Suprapubic skin (tissue), 4 donors: ENCODE data around the gene RNF31. TPM values are rescaled to one million over a fixed set of nuclear protein-coding genes. Genes with fewer than 3 reads are reported as not detected.

ENCODE experiments used
- DNase-seq, 2 donors: peaks; one replicate each; pipeline ENCODE4 v3.0.0-alpha.2; 2019; ENCODE audit warnings: low spot score in 2 of 2
- H3K27ac ChIP-seq: fragments of 200-600 bp; sonication (generic); one replicate; pipeline ENCODE4 v1.5.1; 2019
- H3K27me3 ChIP-seq: fragments of 200-600 bp; sonication (generic); one replicate; pipeline ENCODE4 v1.5.1; 2019
- H3K36me3 ChIP-seq: fragments of 200-600 bp; sonication (generic); one replicate; pipeline ENCODE4 v1.5.1; 2019
- H3K4me1 ChIP-seq: fragments of 200-600 bp; sonication (generic); one replicate; pipeline ENCODE4 v1.5.1; 2019
- H3K4me3 ChIP-seq: fragments of 200-600 bp; sonication (generic); one replicate; pipeline ENCODE4 v1.5.1; 2019; ENCODE audit warnings: mild to moderate bottlenecking
- H3K9me3 ChIP-seq: fragments of 200-600 bp; sonication (generic); one replicate; pipeline ENCODE4 v1.5.1; 2019
- EP300 ChIP-seq: sonication (generic); formaldehyde crosslinking; IDR thresholded peaks from one replicate; pipeline ENCODE4 v1.6.1; 2017; ENCODE audit warnings: antibody characterized with exemption
- POLR2A ChIP-seq, 2 donors: fragments of 450-650 bp; IDR thresholded peaks; one replicate each; pipeline ENCODE4 v1.6.1; 2017; ENCODE audit warnings: antibody characterized with exemption in 2 of 2, mild to moderate bottlenecking in 2 of 2, moderate library complexity in 2 of 2
- POLR2AphosphoS5 ChIP-seq, 3 donors: sonication (generic); formaldehyde crosslinking; IDR thresholded peaks; one replicate each; pipeline ENCODE4 v1.6.1; 2017; ENCODE audit warnings: antibody characterized with exemption in 3 of 3
- WGBS: methylation state at CpG from one replicate; pipeline ENCODE4 v1.1.5; 2018; 5-methylcytosine and 5-hydroxymethylcytosine counted together
- total RNA-seq, 4 donors: library from RNA; depleted of rRNA; stranded (reverse); fragments of >200 nt; gene quantifications; one replicate each; pipeline ENCODE4 v1.1.0, GENCODE V29; 2016
- TF ChIP-seq, protein P1 (sequence below), 2 donors: fragments of 200-600 bp in 1 of 2; fragments of 450-650 bp in 1 of 2; sonication (generic) in 1 of 2; IDR thresholded peaks; one replicate each; pipeline ENCODE4 v1.5.1; 2016 to 2019; ENCODE audit warnings: antibody characterized with exemption in 2 of 2, mild to moderate bottlenecking in 1 of 2, moderate library complexity in 1 of 2

Gene RNF31
- total RNA-seq, 4 donors from 2014 or later, result 62.3 to 97.2 (median 70.6) TPM

DNA sequence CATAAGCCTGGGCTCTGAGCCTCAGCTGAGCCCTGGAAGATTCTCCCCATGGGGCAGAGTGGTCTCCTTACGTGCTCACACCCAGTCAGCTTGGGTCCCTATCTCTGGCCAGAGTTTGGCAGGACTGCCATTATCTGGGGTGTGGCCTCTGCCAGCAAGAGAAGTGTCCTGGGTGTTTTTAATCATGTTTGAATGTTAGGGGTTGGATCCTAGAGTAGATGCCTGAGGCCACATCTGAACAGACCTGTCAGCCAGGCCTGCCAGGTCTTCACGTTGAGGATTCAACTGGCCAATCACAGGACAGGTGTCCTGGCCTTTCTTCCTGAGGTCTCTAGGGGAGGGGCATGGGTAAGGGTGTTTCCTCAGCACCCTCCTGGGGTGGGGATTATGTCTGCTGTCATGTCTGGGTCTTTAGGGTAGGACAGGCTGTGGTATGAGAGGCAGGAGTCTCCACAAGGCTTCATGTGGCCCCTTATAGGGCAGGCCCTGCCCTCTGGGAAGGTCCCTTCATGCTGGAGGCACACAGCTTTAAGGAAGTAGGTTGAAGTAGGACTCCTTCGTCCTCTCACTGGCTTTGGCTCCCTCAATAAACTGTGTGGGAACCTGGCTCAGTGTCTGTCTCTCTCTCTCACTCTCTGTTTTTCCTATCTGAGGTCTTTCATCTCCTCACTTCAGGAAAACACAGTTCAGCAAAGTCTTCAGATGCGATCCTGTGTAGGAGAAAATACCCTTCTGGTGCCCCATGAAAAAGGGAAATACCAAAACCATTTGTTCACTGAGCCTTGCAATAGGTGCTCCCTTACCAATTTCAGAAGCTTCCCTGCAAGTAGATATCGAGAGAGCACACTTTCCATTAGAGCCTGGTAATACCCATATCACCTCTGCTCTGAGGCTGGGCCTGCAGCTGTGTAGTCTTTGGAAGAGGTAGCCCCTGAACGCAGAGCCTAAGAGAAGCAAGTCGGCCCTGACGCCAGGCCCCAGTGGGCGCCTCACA is 23.6 kb upstream of the RNF31 start:
- Histone ChIP-seq H3K4me1 (no peaks in the 10 kb centered on the region), H3K4me3 (no peak overlapping the region), H3K36me3 (peaks cover 56% of the 10 kb centered on the region), H3K9me3 (no peaks in the 10 kb centered on the region), H3K27me3 (no peaks in the 10 kb centered on the region), H3K27ac (no peak overlapping the region)
- DNase-seq, result peak in 1 of 2 donors; percentile 29
- TF ChIP-seq POLR2A (IDR thresholded peaks at IDR 0.05) (no peak), POLR2AphosphoS5 (IDR thresholded peaks at IDR 0.05) (no peak), EP300 (no peak)
- TF ChIP-seq, protein P1, sequence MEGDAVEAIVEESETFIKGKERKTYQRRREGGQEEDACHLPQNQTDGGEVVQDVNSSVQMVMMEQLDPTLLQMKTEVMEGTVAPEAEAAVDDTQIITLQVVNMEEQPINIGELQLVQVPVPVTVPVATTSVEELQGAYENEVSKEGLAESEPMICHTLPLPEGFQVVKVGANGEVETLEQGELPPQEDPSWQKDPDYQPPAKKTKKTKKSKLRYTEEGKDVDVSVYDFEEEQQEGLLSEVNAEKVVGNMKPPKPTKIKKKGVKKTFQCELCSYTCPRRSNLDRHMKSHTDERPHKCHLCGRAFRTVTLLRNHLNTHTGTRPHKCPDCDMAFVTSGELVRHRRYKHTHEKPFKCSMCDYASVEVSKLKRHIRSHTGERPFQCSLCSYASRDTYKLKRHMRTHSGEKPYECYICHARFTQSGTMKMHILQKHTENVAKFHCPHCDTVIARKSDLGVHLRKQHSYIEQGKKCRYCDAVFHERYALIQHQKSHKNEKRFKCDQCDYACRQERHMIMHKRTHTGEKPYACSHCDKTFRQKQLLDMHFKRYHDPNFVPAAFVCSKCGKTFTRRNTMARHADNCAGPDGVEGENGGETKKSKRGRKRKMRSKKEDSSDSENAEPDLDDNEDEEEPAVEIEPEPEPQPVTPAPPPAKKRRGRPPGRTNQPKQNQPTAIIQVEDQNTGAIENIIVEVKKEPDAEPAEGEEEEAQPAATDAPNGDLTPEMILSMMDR (IDR thresholded peaks at IDR 0.05), result no peak
- WGBS, result 82% methylated on average over 9 of the region's 9 CpGs

- Histone ChIP-seq H3K4me1 (peaks cover 2% of the 10 kb centered on the region), H3K36me3 (peaks cover 24% of the 10 kb centered on the region), H3K27me3 (no peaks in the 10 kb centered on the region), H3K4me3 (no peak overlapping the region), H3K27ac (no peak overlapping the region), H3K9me3 (no peaks in the 10 kb centered on the region)
- TF ChIP-seq EP300, result no peak
- TF ChIP-seq, protein P1 (IDR thresholded peaks at IDR 0.05), result no peak
- no peak for TF ChIP-seq POLR2AphosphoS5 (IDR thresholded peaks at IDR 0.05)
- no peak for TF ChIP-seq POLR2A (IDR thresholded peaks at IDR 0.05)
- no peak for DNase-seq
Observed at GRCh38 chr14:24126939-24127338, 20.4 kb upstream of the RNF31 start.

- TF ChIP-seq POLR2A (IDR thresholded peaks at IDR 0.05), result no peak
- no peak for TF ChIP-seq EP300
- TF ChIP-seq, protein P1 (IDR thresholded peaks at IDR 0.05), result no peak
- TF ChIP-seq POLR2AphosphoS5 (IDR thresholded peaks at IDR 0.05), result no peak
- H3K4me1 ChIP-seq, result peaks cover 9% of the 10 kb centered on the region
- H3K9me3 ChIP-seq, result no peaks in the 10 kb centered on the region
- DNase-seq, result no peak
- WGBS, result 82% methylated on average over 2 of the region's 2 CpGs
- no peak overlapping the region for H3K4me3 ChIP-seq
- H3K27ac ChIP-seq, result no peak overlapping the region
- peaks cover 17% of the 10 kb centered on the region for H3K36me3 ChIP-seq
- no peaks in the 10 kb centered on the region for H3K27me3 ChIP-seq
Observed at GRCh38 chr14:24127673-24128072, 19.6 kb upstream of the RNF31 start.

DNA sequence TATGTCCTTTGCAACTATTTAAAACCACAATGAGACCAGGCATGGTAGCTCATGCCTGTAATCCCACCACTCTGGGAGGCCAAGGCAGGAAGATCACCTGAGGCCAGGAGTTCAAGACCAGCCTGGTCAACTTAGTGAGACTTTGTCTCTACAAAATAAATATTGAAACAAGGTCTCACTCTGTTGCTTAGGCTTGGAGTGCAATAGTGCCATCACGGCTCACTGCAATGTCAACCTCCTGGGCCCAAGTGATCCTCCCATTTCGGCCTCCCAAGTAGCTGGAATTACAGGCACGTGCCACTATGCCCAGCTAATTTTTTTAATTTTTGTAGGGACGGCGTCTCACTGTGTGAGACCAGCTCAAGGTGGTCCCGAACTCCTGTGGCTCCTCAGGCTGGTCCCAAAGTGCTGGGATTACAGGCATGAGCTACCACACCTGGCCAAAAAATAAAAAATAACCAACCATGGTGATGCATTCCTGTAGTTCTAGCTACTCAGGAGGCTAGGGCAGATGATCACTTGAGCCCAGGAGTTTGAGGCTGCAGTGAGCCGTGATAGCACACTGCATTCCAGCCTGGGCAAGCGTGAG is 17.8 kb upstream of the RNF31 start:
- 98% methylated on average over 8 of the region's 8 CpGs for WGBS
- Histone ChIP-seq H3K9me3 (no peaks in the 10 kb centered on the region), H3K27ac (no peak overlapping the region), H3K4me1 (peaks cover 11% of the 10 kb centered on the region), H3K4me3 (no peak overlapping the region), H3K36me3 (peaks cover 3% of the 10 kb centered on the region), H3K27me3 (no peaks in the 10 kb centered on the region)
- TF ChIP-seq EP300 (no peak), POLR2AphosphoS5 (IDR thresholded peaks at IDR 0.05) (no peak), POLR2A (IDR thresholded peaks at IDR 0.05) (no peak)
- TF ChIP-seq, protein P1 (IDR thresholded peaks at IDR 0.05), result no peak
- DNase-seq, result no peak

GRCh38 chr14:24130380-24130716 is 16.9 kb upstream of the RNF31 start, which contains the start of gene FITM1:
Gene FITM1 (plus strand): TSS chr14:24130659. CDS start chr14:24131564, 905 bp downstream.
- TF ChIP-seq POLR2A (IDR thresholded peaks at IDR 0.05) (no peak), EP300 (no peak), POLR2AphosphoS5 (IDR thresholded peaks at IDR 0.05) (no peak)
- TF ChIP-seq, protein P1 (IDR thresholded peaks at IDR 0.05), result no peak
- peak within 1 kb of the TSS; percentile 24 for H3K27ac ChIP-seq
- 93% methylated on average over 5 of the region's 5 CpGs for WGBS

More at GRCh38 chr14:24130380-24130716, 16.9 kb upstream of the RNF31 start, which contains the start of gene FITM1:
- H3K9me3 ChIP-seq, result no peaks in the 10 kb centered on the region
- H3K36me3 ChIP-seq, result no peaks in the 10 kb centered on the region
- DNase-seq, result no peak
- H3K4me3 ChIP-seq, result no peak within 1 kb of the TSS
- peaks cover 13% of the 10 kb centered on the region for H3K4me1 ChIP-seq
- no peaks in the 10 kb centered on the region for H3K27me3 ChIP-seq
